ENCODE data around the gene TRABD2B. TPM values are rescaled to one million over a fixed set of nuclear protein-coding genes. Genes with fewer than 3 reads are reported as not detected.

TRABD2B gene
- total and polyA plus RNA-seq, 2 of the 13 experiments (the other 11 are each of a cell fraction or from before 2014, with no cell fraction given) = 0.04 TPM; not detected in 1

GRCh38 chr1:47948126-47948525 lies 49.1 kb downstream of the TRABD2B start (continued):
- no peak for TF ChIP-seq ZNF33A (CRISPR knock-in tag; IDR thresholded peaks at IDR 0.05; ENCODE audit: borderline replicate concordance)
- TF ChIP-seq SALL2 (CRISPR knock-in tag; IDR thresholded peaks at IDR 0.05) = no peak
- no peak for TF ChIP-seq NFRKB (IDR thresholded peaks at IDR 0.05)
- TF ChIP-seq SMC3 (IDR thresholded peaks at IDR 0.05; ENCODE audit: low read length) = peak; percentile 45; the same call in 1 of the 2 replicates
- no peak for TF ChIP-seq MZF1 (CRISPR knock-in tag; IDR thresholded peaks at IDR 0.05; ENCODE audit: borderline replicate concordance)
- TF ChIP-seq MIXL1 (CRISPR knock-in tag; IDR thresholded peaks at IDR 0.05) = 0 out of 2 replicates have a peak, but pooled peaks have one; percentile 44
- TF ChIP-seq FOXC1 (CRISPR knock-in tag; IDR thresholded peaks at IDR 0.05; ENCODE audit: borderline replicate concordance) = no peak
- no peak for TF ChIP-seq ZKSCAN8 (CRISPR knock-in tag; IDR thresholded peaks at IDR 0.05; ENCODE audit: borderline replicate concordance)
- no peak for TF ChIP-seq TRAFD1 (CRISPR knock-in tag; IDR thresholded peaks at IDR 0.05; ENCODE audit: borderline replicate concordance)
- no peak for TF ChIP-seq AHR (CRISPR knock-in tag; IDR thresholded peaks at IDR 0.05)
- no peak for TF ChIP-seq JUND (CRISPR knock-in tag; IDR thresholded peaks at IDR 0.05)
- peak; percentile 39; the same call in 1 of the 2 replicates for TF ChIP-seq TBX2 (CRISPR knock-in tag; IDR thresholded peaks at IDR 0.05; ENCODE audit: borderline replicate concordance)
- TF ChIP-seq ZNF562 (CRISPR knock-in tag; IDR thresholded peaks at IDR 0.05; ENCODE audit: borderline replicate concordance) = no peak
- TF ChIP-seq ZSCAN5A (CRISPR knock-in tag; IDR thresholded peaks at IDR 0.05; ENCODE audit: borderline replicate concordance) = no peak
